ENCODE measurements around the gene FANCL. TPM values are rescaled to one million over a fixed set of nuclear protein-coding genes. Genes with fewer than 3 reads are reported as not detected.
"Not testable (repeated sequence)": the region's sequence is repeated elsewhere in the genome, so short reads cannot be mapped to it uniquely, and the experiment has no call there.

FANCL gene
- total RNA-seq, 4 donors from 2014 or later: 7.5 to 17.9 (median 11.6) TPM

DNA sequence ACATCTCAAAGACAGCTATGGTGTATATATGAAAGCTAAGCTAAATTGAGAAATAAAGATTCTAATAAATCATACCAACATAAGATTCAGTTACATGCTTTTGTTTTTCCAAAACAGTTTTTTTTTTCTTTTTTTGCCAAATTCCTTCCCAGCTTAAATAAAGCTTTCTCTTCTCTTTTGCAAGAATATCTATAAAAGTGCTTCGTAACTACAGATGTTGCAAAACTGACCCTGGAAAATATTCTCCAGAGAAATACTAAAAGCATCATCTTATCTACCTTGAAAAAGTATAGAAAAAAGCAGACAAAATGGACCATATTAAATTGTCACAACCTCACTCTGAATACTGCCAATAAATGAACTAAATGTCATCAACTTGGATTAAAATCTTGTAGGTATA lies 38.7 kb downstream of the FANCL start:
- no peak for TF ChIP-seq POLR2AphosphoS5 (IDR thresholded peaks at IDR 0.05)
- TF ChIP-seq EP300 (IDR thresholded peaks at IDR 0.05): no peak
- no peak for TF ChIP-seq POLR2A (IDR thresholded peaks at IDR 0.05; ENCODE audit: low read depth)
- TF ChIP-seq, protein P1, sequence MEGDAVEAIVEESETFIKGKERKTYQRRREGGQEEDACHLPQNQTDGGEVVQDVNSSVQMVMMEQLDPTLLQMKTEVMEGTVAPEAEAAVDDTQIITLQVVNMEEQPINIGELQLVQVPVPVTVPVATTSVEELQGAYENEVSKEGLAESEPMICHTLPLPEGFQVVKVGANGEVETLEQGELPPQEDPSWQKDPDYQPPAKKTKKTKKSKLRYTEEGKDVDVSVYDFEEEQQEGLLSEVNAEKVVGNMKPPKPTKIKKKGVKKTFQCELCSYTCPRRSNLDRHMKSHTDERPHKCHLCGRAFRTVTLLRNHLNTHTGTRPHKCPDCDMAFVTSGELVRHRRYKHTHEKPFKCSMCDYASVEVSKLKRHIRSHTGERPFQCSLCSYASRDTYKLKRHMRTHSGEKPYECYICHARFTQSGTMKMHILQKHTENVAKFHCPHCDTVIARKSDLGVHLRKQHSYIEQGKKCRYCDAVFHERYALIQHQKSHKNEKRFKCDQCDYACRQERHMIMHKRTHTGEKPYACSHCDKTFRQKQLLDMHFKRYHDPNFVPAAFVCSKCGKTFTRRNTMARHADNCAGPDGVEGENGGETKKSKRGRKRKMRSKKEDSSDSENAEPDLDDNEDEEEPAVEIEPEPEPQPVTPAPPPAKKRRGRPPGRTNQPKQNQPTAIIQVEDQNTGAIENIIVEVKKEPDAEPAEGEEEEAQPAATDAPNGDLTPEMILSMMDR (IDR thresholded peaks at IDR 0.05): no peak
- H3K27me3 ChIP-seq: no peaks in the 10 kb centered on the region
- WGBS: 100% methylated on average over 1 of the region's 1 CpG
- H3K4me3 ChIP-seq: no peak overlapping the region
- DNase-seq (ENCODE audit: extremely low spot score): no peak
- no peaks in the 10 kb centered on the region for H3K9me3 ChIP-seq
- no peaks in the 10 kb centered on the region for H3K4me1 ChIP-seq
- H3K27ac ChIP-seq (replicated peaks in 1 of 4): no peak overlapping the region
- peaks cover 0 to 13% (median 0%) of the 10 kb centered on the region in 4 donors for H3K36me3 ChIP-seq
- intact Hi-C loops (cut with DNase I): no loop called here

DNA sequence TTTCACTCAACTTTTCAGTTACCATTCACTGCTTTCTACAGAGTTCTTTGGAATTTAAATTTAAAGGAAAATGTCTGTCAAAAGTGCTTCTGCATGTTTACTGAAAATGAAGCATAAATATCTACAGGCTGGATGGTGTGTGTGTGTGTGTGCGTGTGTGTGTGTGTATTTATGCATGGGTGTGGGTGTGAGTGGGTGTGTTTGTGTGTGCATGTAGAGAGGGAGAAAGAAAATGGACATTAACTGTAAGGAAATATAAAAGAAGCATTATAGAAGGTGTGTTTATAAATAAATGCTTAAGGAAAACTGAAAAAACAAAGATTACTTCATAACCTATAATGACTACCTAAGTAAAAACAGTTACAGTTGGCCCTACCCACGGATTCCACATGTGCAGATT lies 43.2 kb downstream of the FANCL start:
- Histone ChIP-seq H3K4me1 (no peaks in the 10 kb centered on the region), H3K36me3 (peaks cover 0 to 13% (median 0%) of the 10 kb centered on the region in 4 donors), H3K9me3 (no peaks in the 10 kb centered on the region), H3K27me3 (no peaks in the 10 kb centered on the region), H3K4me3 (no peak overlapping the region), H3K27ac (replicated peaks in 1 of 4) (no peak overlapping the region)
- intact Hi-C loops (cut with DNase I): no loop called here
- 97% methylated on average over 2 of the region's 2 CpGs for WGBS
- TF ChIP-seq, protein P1 (IDR thresholded peaks at IDR 0.05): no peak
- TF ChIP-seq EP300 (IDR thresholded peaks at IDR 0.05) (no peak), POLR2A (IDR thresholded peaks at IDR 0.05; ENCODE audit: low read depth) (no peak), POLR2AphosphoS5 (IDR thresholded peaks at IDR 0.05) (no peak)
- DNase-seq (ENCODE audit: extremely low spot score): no peak

DNA sequence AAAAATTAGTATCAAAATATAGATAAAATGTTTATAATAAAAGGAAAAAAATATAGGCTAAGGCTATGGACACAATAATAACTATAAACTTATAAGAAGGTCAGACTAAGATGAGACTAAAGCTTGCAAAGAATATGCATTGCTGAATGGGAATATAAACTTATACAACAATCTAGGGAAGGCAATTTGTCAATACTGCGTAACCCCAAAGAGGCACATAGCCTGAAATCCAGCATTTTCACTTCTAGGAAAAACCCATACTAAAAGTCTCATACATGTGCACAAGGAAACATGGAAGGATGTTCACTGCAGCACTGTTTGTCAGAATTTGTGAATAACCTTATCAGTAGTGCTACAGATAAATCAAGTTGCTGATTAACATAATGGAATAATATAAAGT lies 45.5 kb downstream of the FANCL start:
- 96% methylated on average over 1 of the region's 1 CpG for WGBS
- TF ChIP-seq POLR2A (IDR thresholded peaks at IDR 0.05; ENCODE audit: low read depth) (no peak), POLR2AphosphoS5 (IDR thresholded peaks at IDR 0.05) (no peak), EP300 (IDR thresholded peaks at IDR 0.05) (no peak)
- TF ChIP-seq, protein P1 (IDR thresholded peaks at IDR 0.05): no peak
- Histone ChIP-seq H3K27ac (replicated peaks in 1 of 4) (no peak overlapping the region), H3K27me3 (no peaks in the 10 kb centered on the region), H3K4me3 (no peak overlapping the region), H3K36me3 (peaks cover 0 to 13% (median 0%) of the 10 kb centered on the region in 4 donors), H3K9me3 (no peaks in the 10 kb centered on the region), H3K4me1 (no peaks in the 10 kb centered on the region)
- intact Hi-C loops (cut with DNase I): no loop called here
- no peak for DNase-seq (ENCODE audit: extremely low spot score)

DNA sequence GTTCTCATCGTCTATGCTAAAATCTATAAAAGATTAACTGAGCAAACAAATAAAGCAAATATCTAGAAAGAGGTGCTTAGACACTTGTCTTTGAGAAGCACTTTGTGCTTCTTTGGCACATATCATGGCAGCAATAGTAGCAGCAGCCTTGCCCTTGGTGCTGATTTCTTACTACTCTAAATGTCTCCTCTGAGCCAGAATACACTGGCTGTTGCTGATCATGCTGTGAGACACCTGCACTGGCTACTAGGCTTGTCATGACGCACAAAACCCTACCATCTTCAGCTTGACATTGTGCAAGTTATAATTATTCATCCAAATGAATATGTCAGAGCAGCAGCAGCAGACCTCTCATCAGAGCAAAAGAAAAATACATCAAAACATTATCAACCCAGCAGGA lies 46.7 kb downstream of the FANCL start:
- DNase-seq (ENCODE audit: extremely low spot score): no peak
- 91% methylated on average over 2 of the region's 2 CpGs for WGBS
- Histone ChIP-seq H3K27me3 (no peaks in the 10 kb centered on the region), H3K4me3 (no peak overlapping the region), H3K36me3 (peaks cover 0 to 13% (median 0%) of the 10 kb centered on the region in 4 donors), H3K9me3 (no peaks in the 10 kb centered on the region), H3K27ac (replicated peaks in 1 of 4) (no peak overlapping the region), H3K4me1 (no peaks in the 10 kb centered on the region)
- intact Hi-C loops (cut with DNase I): no loop called here
- TF ChIP-seq POLR2AphosphoS5 (IDR thresholded peaks at IDR 0.05): no peak
- TF ChIP-seq, protein P1 (IDR thresholded peaks at IDR 0.05): no peak
- TF ChIP-seq POLR2A (IDR thresholded peaks at IDR 0.05; ENCODE audit: low read depth): no peak
- TF ChIP-seq EP300 (IDR thresholded peaks at IDR 0.05): no peak

DNA sequence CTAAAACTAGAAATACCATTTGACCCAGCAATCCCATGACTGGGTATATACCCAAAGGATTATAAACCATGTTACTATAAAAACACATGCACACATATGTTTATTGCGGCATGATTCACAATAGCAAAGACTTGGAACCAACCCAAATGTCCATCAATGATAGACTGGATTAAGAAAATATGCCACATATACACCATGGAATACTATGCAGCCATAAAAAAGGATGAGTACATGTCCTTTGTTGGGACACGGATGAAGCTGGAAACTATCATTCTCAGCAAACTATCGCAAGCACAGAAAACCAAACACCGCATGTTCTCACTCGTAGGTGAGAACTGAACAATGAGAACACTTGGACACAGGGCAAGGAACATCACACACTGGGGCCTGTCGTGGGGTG lies 54.1 kb downstream of the FANCL start:
- H3K4me1 ChIP-seq; intact Hi-C loops (cut with DNase I); H3K27ac ChIP-seq (replicated peaks in 1 of 4); H3K4me3 ChIP-seq; H3K27me3 ChIP-seq; H3K9me3 ChIP-seq; DNase-seq (ENCODE audit: extremely low spot score): not testable (repeated sequence)
- 97% methylated on average over 6 of the region's 6 CpGs for WGBS
- H3K36me3 ChIP-seq: peaks cover 0 to 16% (median 0%) of the 10 kb centered on the region in 4 donors
